Posterior cingulate gyrus (tissue), 11 donors: ENCODE results near the gene MEIOSIN.
"Not testable (repeated sequence)": the region's sequence is repeated elsewhere in the genome, so short reads cannot be mapped to it uniquely, and the experiment has no call there.

ENCODE experiments used
- DNase-seq, 10 donors: peaks; one replicate each; pipeline versions ENCODE4 v3.0.0 to v3.0.0-alpha.2; 2020 to 2021; ENCODE audit warnings: mixed read lengths in 3 of 10
- intact Hi-C: fragments of 100-400 bp; cut with DNase I; formaldehyde crosslinking; loops from one replicate; pipeline ENCODE4 v1.15.1; 2023

MEIOSIN gene

GRCh38 chr19:45733160-45733810 is at the start of gene MEIOSIN:
Gene MEIOSIN (plus strand): TSS chr19:45733439. CDS start chr19:45735377, 1,938 bp downstream.
- intact Hi-C loops, result loop anchor here (5.0 kb wide), 1 partner anchor 34 kb away; the partner anchor contains the start of gene SIX5
- peak in 1 of 10 donors; percentile 74 for DNase-seq

DNA sequence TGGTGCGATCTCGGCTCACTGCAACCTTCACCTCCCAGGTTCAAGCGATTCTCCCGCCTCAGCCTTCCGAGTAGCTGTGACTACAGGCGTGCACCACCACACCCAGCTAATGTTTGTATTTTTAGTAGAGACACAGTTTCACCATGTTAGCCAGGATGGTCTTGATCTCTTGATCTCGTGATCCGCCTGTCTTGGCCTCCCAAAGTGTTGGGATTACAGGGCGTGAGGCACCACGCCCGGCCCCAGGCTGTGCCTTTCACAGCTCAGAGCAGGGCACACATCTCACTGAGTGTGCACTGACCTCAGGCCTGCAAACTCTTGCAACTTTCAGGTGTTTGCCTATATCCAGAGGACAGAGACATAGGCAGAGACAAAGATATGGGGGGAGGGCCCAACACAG is 48.2 kb upstream of the MEIOSIN start:
- intact Hi-C loops, result loop anchor here (10.0 kb wide), 1 partner anchor 80 kb away; the partner anchor contains the start of gene GPR4
- DNase-seq, result not testable (repeated sequence)

GRCh38 chr19:45687599-45687998 is 45.6 kb upstream of the MEIOSIN start:
- DNase-seq, result no peak
- intact Hi-C loops, result loop anchor here (10.0 kb wide), 1 partner anchor 83 kb away; the partner anchor contains the start of gene GPR4

DNA sequence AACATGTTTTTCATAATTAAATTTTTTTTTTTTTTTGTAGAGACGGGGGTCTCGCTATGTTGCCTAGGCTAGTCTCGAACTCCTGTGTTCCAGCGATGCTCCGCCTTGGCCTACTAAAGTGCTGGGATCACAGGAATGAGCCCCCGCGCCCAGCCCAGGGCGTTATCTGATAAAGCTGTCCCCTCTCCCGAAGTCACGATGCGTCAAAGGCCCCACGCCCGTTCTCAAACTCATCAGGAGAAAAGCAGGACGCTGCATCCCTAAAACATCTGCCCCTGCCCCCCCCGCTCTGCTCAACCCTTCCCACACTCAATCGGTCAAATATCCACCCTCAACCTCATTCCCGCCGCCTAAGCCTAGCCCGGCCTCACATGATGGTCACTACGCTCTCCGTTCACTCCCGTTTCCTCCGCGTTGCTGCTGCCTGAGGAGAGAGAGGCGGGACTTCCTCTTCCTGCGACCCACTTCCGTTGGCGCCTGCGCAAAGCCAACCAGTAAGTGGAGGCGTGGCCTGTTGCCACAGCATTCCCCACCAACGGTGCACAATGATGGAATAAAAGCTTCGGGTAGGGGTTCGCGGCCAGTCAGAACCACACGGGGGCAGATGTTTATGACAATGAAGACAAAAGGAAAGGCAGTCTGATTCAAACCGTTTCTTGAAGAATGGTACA is 41.6 kb upstream of the MEIOSIN start, which contains the start of gene SNRPD2:
SNRPD2 (minus strand) TSS at position 438 of the 671 bp plus-strand sequence; CDS start at position 373, 65 bp downstream.
- intact Hi-C loops, result loop anchor here (1.0 to 5.0 kb wide), 2 partner anchors 26 to 169 kb away; no protein-coding TSS in a partner anchor
- peak; percentile 90 to 99 (median 96) for DNase-seq

DNA sequence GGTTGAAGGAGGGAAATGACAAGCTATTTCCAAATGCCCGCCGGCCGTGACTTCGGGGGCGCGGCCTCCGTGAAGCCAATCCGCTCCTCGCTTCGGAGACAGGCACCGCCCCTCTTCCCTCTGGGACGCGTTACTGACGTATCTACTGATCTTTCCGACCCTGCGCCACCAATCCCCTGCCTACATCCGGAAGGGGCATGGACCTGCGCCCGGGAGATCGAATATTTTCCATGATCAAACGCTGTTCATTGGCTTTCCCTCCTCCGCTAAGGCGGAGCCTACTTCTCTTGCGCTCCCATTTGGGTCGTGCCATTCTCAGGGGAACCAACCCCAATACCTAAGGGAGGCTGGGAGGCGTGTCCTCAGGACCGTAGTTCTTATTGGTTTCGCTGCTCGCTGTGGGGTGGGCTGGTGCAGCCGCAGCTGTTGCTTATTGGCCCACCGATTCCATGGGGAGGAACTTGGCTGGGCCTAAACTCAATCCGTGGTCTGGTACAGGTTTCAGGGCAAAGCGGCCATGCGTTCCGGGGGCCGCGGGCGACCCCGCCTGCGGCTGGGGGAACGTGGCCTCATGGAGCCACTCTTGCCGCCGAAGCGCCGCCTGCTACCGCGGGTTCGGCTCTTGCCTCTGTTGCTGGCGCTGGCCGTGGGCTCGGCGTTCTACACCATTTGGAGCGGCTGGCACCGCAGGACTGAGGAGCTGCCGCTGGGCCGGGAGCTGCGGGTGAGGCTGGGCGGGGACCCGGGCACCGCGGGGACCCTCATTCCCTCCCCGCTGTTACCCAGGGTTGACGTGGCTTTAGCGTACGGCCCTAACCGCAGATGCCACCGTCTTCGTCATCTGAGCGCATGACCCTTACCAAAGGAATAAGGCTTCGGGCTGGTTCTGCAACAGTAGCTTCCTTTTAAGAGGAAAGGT is 40.8 kb upstream of the MEIOSIN start, which contains the start of gene QPCTL:
QPCTL (plus strand) TSS at position 480 of the 919 bp plus-strand sequence; CDS start at position 518, 38 bp downstream.
- intact Hi-C loops, result loop anchor here (1.0 to 5.0 kb wide), 2 partner anchors 25 to 170 kb away; no protein-coding TSS in a partner anchor

GRCh38 chr19:45693106-45693788 is 40.0 kb upstream of the MEIOSIN start:
- intact Hi-C loops, result loop anchor here (5.0 kb wide), 1 partner anchor 171 kb away; no protein-coding TSS in a partner anchor
- DNase-seq, result peak; percentile 57 to 95 (median 80)

More for the DNA sequence above, 40.8 kb upstream of the MEIOSIN start, which contains the start of gene QPCTL:
- DNase-seq, result peak; percentile 91 to 100 (median 98)

DNA sequence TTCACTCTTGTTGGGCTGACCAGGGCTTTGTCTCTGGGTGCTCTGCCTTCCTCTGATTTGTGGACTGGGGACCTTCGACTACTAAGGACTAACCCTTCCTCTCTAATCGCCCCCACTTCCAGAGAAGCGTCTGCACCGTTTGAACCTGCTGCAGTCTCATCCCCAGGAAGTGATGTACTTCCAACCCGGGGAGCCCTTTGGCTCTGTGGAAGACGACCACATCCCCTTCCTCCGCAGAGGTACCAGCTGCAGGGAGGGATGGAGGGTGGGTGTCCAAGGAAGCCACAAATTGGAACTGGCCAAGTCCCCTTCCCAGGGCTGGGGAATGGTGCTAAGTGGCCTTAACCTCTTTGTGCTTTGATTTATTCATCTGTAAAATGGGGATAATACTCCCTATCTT is 31.6 kb upstream of the MEIOSIN start:
- no peak for DNase-seq
- intact Hi-C loops, result no loop called here

DNA sequence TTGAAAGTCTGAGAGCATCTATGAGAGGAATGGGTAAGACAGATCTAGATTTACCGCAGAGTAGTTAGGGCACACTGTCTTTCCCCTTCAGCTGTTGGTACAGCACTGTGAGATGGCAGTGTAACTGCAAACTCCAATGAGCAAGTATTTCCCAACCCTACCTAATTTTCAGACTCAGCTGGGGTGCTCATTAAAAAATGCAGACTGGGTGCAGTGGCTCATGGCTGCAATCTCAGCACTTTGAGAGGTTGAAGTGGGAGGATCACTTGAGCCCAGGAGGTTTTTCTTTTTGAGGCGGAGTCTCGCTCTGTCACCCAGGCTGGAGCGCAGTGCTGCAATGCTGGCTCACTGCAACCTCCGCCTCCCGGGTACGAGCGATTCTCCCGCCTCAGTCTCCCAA is 28.1 kb upstream of the MEIOSIN start:
- intact Hi-C loops, result no loop called here
- DNase-seq, result no peak

DNA sequence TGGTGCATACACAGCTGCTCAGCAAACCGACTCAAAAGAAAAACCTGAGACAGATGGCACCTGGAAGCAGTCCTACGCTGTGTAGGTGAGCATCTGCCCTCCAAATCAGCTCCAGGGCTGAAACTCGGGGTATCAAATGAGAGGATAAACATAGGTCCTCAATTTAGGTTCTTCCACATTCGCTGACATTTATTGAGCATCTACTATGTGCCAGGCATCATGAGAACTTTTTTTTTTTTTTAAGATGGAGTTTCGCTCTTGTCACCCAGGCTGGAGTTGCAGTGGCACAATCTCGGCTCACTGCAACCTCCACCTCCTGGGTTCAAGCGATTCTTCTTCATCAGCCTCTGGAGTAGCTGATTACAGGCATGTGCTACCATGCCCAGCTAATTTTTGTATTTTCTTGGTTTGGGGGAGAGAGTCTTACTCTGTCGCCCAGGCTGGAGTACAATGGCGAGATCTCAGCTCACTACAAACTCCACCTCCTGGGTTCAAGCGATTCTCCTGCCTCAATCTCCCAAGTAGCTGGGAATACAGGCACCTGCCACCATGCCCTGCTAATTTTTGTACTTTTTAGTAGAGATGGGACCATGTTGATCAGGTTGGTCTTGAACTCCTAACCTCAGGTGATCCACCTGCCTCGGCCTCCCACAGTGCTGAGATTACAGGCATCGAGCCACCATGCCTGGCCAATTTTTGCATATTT is 27.4 kb upstream of the MEIOSIN start:
- intact Hi-C loops, result no loop called here

DNA sequence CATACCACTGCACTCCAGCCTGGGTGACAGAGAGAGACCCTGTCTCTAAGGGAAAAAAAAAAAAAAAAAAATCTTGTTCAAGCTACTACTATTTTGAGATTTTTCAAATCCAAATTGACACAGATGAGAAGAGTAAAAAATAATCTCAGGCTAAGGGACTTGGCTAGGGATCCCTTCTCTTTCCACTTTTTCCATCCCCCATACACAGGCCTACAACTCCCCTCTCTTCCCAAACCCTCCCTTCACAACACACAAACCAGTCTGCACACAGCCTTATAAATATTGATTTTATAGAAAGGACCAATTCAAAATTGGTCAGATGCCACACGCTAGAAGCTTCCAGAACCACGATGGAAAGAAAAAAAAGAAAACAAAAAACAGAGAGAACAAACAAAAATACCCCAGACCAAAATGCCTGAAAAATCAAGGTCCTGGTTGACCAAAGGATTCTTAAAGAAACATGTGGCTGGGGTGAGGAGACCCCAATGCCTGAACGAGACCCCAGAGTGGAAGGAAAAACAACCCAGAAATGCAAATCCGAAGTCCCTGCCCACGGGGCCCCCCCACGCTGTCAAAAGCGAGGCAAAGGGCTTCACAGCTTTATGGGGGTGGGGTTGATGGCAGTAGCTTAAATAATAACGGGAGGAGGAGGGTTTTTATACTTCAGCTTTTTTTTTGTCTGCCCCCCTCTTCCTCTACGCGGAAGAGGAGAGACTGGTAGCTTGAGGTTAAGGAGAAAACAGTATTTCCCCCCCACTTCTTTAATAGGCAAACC is 22.7 kb upstream of the MEIOSIN start:
- DNase-seq, result no peak
- intact Hi-C loops, result no loop called here

More for the DNA sequence above, 27.4 kb upstream of the MEIOSIN start:
- no peak for DNase-seq

DNA sequence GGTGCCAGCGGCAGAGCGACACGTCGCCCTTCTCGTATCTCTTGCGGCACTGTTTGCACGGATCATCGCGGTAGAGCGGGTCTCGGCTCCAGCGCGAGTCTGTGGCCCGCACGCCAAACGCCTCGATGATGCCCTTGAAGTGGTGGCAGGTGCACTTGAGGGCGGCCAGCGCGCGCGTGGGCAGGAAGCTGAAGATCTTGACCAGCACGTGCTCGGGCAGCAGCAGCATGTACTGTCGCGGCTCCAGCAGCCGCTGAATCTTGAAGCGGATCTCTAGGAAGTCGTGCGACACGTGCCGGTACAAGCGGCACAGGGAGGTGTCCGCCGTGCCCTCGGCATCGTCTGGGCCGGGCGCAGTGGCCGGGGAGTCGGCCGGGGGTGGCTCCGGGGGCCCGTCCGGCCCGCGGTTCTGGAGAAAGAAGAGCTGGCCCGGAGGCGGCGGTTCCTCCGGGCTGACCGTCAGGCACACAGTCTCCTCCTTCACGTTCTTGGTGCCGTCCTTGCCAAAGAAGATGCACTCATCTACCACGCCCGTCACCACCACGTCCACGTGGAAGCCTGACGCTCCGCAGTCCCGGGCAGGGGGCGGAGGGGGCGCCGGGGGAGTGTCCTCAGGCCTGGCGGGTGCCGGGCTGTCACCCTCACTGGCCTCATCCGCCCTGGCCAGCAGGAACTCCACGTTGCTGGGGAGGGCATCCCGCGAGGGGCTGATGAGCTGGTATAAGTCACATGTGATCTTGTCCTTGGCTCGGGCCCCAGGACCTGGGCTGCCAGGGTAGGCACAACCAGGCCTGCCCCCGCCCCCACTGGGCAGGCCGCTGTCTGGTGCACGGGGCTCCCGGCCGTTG is 21.2 kb upstream of the MEIOSIN start:
- intact Hi-C loops, result no loop called here
- DNase-seq, result peak in 1 of 10 donors; percentile 81

GRCh38 chr19:45712699-45713067 is 20.6 kb upstream of the MEIOSIN start:
- intact Hi-C loops, result no loop called here
- DNase-seq, result no peak

DNA sequence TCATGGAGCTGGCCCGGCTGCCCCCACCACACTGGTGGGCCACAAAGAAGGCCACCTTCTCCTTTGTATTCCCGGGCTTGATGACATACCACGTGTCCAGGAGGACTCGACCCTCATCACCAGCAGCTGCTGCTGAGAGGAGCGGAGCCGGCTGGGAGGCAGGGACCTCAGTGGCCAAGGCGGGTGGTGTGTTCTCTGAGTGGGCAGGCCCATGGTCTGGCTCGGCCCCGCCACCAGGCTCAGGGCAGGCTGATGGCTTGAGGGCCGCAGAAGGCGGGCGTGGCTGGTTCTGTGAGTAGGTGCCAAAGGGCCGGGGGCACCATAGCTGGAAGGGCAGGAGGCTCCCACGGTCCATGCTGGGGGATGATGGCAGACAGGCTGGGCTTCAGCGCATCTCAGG is 20.1 kb upstream of the MEIOSIN start:
- DNase-seq, result peak in 1 of 10 donors; percentile 78
- intact Hi-C loops, result no loop called here

DNA sequence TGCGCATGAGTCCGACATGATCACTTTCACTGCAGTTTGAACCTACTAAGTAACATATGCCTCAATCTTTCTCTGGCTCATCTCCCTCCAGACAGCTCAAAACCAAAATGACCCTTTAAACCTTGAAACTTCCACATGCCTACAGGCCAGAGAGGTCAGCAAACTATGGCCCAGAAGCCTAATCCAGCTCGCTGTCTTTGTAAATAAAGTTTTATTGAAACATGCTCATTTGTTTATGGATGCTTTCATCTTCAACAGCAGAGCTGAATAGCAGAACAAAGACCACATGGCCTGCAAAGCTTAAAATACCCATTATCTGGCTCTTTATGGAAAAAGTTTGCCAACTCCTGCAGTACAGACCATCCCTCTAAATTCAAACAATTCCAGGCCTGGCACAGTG is 18.1 kb upstream of the MEIOSIN start:
- intact Hi-C loops, result no loop called here
- DNase-seq, result no peak

- DNase-seq, result no peak
- intact Hi-C loops, result loop anchor here (1.0 kb wide), 1 partner anchor 24 kb away; the partner anchor contains the start of gene QPCTL
Measured at GRCh38 chr19:45716359-45717130, 16.7 kb upstream of the MEIOSIN start.
